Astrocyte of the spinal cord (primary cell): ENCODE measurements around the gene F8A1.
"Not testable (repeated sequence)": the region's sequence is repeated elsewhere in the genome, so short reads cannot be mapped to it uniquely, and the experiment has no call there.

Experiments used
- DNase-seq: peaks from one replicate; pipeline ENCODE4 v3.0.0; 2011; ENCODE audit warnings: low read depth, low spot score
- H3K4me3 ChIP-seq: 2 replicates; pipeline ENCODE4 v1.5.1; 2011; ENCODE audit warnings: low read depth, mild to moderate bottlenecking, low read length, moderate library complexity
- in situ Hi-C: cut with HindIII; loops from 2 replicates; pipeline ENCODE4 v1.10.0; 2017; ENCODE audit warnings: low sequenced_read_pairs
- TF ChIP-seq, protein P1 (sequence below): IDR thresholded peaks from 2 replicates; pipeline ENCODE4 v1.5.1; 2012; ENCODE audit warnings: low read depth, mild to moderate bottlenecking, low read length, inconsistent platforms

The F8A1 gene

DNA sequence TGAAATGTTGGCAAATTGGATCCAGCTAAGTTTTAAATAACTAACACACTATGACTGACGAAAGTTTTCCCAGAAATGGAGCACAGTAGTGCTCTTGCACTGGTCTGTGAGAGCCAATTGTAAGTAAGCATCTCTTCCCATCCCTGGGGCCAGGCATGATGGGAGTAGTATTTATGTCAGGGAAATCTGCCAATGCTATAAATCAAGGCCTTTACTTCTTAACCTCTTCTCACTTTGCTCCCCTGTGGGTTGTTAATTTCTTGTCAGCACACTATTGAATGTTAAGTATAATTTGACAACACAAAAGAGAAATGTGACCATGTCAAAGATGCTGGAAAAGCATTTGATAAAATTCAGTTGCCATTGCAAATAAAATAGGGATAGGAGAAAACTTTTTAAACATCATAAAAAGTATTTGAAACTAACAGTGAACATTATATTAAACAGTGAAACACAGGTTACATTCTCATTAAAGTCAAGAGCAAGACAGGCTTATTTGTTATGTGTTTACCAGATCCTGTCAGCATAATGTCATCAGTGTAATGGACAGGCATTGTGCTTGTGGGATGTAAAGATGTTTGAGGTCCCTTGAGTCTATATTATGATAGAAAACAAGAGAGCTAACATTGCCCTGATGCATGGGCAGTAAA is 5.0 kb downstream of the F8A1 start:
- DNase-seq = no peak
- in situ Hi-C loops = no loop called here
- TF ChIP-seq, protein P1, sequence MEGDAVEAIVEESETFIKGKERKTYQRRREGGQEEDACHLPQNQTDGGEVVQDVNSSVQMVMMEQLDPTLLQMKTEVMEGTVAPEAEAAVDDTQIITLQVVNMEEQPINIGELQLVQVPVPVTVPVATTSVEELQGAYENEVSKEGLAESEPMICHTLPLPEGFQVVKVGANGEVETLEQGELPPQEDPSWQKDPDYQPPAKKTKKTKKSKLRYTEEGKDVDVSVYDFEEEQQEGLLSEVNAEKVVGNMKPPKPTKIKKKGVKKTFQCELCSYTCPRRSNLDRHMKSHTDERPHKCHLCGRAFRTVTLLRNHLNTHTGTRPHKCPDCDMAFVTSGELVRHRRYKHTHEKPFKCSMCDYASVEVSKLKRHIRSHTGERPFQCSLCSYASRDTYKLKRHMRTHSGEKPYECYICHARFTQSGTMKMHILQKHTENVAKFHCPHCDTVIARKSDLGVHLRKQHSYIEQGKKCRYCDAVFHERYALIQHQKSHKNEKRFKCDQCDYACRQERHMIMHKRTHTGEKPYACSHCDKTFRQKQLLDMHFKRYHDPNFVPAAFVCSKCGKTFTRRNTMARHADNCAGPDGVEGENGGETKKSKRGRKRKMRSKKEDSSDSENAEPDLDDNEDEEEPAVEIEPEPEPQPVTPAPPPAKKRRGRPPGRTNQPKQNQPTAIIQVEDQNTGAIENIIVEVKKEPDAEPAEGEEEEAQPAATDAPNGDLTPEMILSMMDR = no peak
- H3K4me3 ChIP-seq = no peak overlapping the region

DNA sequence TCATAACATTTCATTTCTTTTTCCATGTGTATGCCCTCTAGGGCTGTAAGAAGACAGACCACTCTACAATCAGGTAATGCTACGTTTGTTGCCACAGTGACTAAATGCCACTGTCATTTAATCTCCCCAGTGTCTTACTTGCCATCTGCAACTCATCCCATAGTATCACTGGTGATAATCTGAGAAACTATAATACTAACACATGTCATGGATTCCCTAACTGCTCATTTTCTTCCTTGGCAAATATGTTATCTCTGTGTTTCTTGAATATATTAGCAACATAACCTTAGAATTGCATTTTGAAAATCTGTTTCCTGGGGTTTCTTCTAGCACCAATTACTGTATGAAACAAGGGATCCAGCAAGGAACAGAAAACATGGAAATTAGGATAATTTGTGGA is 6.1 kb downstream of the F8A1 start:
- in situ Hi-C loops = no loop called here
- TF ChIP-seq, protein P1 = no peak

DNA sequence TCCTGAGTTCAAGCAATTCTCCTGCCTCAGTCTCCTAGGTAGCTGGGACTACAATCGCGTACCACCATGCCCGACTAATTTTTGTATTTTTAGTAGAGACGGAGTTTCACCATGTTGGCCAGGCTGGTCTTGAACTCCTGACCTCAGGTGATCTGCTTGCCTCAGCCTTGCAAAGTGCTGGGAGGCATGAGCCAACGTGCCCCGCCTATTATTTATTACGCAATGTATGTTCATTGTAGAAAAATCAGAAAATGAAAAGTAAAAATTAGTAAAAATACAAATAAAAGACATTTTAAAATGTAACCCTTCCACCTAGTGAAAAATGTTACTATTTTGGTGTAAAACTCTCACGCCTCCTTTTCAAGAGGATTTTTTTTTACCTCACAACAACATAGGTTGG is 14.2 kb downstream of the F8A1 start:
- in situ Hi-C loops = no loop called here
- TF ChIP-seq, protein P1 = no peak
- DNase-seq = no peak
- no peak overlapping the region for H3K4me3 ChIP-seq

More for the DNA sequence above, 6.1 kb downstream of the F8A1 start:
- no peak for DNase-seq
- H3K4me3 ChIP-seq = no peak overlapping the region

DNA sequence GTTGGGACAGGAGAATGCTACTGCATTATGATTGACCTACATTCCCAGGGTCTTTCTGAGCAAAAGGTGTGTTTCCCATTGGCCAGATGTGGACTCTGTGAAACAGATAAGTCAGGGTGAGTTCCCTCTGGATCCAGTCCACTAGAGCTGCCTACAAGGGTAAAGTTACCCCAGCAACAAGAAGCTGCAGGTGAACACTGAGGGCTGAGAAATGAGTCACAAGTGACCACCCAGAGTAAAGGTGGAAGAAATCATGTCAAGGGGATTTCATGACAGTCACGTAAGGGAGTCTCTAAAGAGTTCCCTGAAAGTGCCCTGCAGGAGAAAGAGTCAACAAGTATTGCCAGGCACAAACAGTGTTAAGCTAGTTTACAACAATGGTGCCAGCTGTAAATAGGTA is 16.3 kb downstream of the F8A1 start:
- no peak for DNase-seq
- no peak overlapping the region for H3K4me3 ChIP-seq
- in situ Hi-C loops = no loop called here
- TF ChIP-seq, protein P1 = no peak

DNA sequence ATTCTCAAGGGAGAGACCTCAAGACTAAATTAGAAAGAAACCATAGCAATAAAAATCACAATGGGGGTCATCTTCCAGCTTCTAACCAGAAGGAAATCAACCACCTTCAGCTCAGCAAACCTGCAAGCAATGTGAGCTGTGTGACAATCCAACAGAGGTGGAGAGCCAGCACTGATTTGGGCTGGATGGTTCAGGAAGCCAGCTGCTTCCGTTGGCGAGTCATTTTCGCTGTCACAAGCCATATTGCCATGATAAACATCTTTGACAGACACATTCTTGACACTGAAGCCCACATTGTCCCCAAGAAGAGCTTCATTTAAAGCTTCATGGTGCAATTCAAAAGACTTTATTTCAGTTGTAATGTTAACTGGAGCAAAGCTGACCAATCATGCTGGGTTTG is 22.7 kb downstream of the F8A1 start:
- in situ Hi-C loops = no loop called here
- H3K4me3 ChIP-seq = no peak overlapping the region
- TF ChIP-seq, protein P1 = no peak
- DNase-seq = no peak

DNA sequence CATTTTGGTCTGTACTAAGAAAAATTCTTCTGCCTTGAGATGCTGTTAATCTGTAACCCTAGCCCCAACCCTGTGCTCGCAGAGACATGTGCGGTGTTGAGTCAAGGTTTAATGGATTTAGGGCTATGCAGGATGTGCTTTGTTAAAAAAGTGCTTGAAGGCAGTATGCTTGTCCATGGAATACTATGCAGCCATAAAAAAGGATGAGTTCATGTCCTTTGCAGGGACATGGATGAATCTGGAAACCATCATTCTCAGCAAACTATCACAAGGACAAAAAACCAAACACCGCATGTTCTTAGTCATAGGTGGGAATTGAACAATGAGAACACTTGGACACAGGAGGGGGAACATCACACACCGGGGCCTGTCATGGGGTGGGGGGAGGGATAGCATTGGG is 23.9 kb downstream of the F8A1 start:
- in situ Hi-C loops, H3K4me3 ChIP-seq, DNase-seq: not testable (repeated sequence)

DNA sequence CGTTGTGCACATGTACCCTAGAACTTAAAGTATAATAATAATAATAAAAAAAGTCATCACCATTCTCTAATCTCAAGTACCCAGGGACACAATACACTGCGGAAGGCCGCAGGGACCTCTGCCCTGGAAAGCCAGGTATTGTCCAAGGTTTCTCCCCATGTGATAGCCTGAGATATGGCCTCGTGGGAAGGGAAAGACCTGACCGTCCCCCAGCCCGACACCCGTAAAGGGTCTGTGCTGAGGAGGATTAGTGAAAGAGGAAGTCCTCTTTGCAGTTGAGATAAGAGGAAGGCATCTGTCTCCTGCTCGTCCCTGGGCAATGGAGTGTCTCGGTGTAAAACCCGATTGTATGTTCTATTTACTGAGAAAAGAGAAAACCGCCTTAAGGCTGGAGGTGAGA is 24.4 kb downstream of the F8A1 start:
- H3K4me3 ChIP-seq, in situ Hi-C loops, DNase-seq: not testable (repeated sequence)

DNA sequence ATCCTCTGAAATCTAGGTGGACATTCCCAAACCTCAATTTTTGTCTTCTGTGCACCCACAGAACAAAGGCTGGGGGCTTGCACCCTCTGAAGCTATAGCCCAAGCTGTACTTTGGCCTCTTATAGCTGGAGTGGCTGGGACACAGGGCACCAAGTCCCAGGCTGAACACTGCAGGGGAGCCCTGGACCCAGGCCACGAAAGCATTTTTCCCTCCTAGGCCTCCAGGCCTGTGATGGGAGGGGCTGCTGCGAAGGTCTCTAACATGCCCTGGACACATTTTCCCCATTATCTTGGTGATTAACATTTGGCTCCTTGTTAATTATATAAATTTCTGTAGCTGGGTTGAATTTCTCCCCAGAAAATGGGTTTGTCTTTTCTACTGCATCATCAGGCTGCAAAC is 27.9 kb downstream of the F8A1 start:
- TF ChIP-seq, protein P1 = no peak
- DNase-seq = no peak
- no peak overlapping the region for H3K4me3 ChIP-seq
- in situ Hi-C loops = no loop called here
